ENCODE results near the gene UGT3A2.

The UGT3A2 gene

DNA sequence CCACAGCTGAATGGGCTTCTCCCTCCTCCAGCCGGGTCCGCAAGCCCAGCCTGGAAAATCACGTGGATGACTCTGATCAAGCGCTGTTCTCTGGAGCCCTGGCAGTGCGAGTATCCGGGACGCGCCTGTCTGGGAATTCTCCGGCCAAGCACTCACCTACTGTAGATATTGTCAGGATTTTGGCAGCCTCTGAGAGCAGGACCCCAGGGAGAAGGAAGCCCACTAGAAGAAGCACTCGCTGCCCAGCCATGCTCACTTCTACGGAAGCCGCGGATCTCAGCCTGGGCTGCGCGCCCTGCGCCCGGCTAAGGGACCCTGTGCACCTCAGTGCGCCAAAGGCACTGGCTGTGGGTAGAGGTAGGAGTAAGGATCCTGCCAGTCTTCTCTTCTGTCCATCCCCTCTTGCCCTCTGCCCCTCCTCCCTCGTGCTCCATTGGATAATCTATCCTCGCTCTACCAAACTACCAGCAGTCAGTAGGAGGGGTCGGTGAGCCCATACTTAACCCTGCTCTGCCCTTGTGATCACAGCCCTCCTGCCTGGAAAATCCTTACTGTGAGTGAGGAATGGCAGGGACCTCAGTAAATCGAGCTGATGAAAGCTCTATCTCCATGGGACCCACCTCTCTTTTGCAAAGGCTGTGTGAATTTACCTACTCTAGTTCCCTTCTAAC lies at the start of gene UGT3A2:
UGT3A2 (minus strand) TSS at position 343 of the 671 bp plus-strand sequence; CDS start at position 250, 93 bp downstream.
- DNase-seq (ENCODE audit: low spot score) = no peak

GRCh38 chr5:36111238-36111637 lies 44.6 kb upstream of the UGT3A2 start:
- no peak for DNase-seq (ENCODE audit: low spot score)

DNA sequence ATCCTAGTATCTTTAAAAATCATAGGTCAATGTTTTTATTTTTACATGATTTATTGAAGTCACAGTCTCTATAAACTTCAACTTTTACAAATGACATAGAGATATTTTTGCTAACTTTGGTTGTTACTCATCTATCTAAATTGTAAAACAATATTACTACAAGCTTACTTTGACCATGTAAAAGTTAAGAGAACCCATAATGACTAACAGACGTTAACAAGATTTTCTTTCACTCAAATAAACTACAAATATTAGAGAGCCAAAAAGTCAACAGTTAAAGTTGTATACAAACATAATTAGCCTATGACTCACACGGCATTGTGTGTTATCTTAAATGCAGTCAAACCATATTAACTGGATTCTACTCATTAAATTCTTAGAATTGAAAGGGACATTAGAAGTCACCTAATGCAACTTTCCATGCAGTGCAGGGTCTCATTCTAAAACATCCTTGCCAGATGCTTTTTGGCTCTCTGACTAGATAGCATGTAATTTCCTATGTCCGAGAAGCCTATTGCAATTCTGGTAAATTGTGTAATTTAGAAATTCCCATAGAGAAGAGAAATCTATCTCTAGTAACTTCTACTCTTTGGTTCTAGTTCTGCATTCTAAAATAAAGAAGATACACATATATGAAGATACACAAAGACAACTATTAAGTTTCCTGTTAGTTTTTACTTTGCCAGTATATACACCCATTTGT lies 42.2 kb upstream of the UGT3A2 start:
- DNase-seq (ENCODE audit: low spot score) = no peak

DNA sequence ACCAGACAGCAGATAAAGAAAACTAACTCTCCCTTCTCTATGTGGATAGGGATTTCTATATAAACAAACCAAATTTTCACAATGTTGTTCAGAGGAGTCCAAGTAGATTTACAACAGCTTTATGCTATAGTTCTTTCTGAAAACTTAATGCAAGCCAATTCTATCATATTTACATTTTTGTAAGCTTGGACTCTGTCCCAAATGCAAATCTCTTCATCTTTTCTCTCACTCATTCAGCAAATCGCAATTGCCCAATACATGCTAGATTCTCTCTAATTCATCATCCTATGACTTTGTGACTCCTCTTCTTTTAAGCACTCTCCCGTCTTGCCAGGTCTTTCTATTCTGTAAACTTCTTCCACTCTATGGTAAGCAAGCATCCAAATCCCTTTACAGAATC lies 39.1 kb upstream of the UGT3A2 start:
- DNase-seq (ENCODE audit: low spot score) = no peak

- no peak for DNase-seq (ENCODE audit: low spot score)
Measured at GRCh38 chr5:36099748-36100147, 33.1 kb upstream of the UGT3A2 start.

DNA sequence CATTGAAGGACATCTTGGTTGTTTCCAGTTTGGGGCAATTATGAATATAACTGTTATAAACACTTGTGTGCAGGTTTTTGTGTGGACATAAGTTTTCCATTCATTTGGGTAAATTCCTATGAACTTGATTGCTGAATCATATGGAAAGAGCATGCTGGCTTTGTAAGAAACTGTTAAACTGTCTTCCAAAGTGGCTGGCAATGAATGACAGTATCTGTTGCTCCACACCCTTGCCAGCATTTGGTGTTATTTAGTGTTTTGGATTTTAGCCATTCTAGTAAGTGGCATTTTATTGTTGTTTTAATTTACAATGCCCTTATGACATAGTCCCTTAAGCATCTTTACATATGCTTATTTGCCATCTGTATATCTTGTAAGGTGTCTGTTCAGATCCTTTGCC lies 29.8 kb upstream of the UGT3A2 start:
- no peak for DNase-seq (ENCODE audit: low spot score)

GRCh38 chr5:36089989-36090388 lies 23.3 kb upstream of the UGT3A2 start:
- peak; percentile 37 for DNase-seq (ENCODE audit: low spot score)

- DNase-seq (ENCODE audit: low spot score) = peak; percentile 39
Measured at GRCh38 chr5:36079200-36079781, 12.6 kb upstream of the UGT3A2 start.

DNA sequence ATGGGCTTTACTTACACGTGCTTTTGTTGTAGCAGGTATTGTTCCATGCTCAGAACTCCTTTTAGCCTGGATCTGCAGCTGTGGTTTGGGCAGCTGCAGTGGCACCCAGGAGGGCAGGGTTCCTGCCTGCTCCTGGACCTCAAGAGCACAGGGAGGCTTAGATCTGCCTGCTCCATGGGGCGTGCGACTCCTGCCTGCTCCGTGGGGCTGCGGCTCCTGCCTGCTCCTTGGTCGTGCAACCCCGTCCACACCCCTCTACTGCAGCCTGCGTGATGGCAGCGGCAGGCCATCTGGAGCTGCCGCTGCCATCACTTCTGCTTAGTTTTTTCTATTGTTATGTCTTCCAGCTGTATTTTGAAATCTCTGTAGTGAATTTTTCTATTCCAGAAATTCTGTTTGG lies 11.7 kb upstream of the UGT3A2 start:
- DNase-seq (ENCODE audit: low spot score) = no peak

DNA sequence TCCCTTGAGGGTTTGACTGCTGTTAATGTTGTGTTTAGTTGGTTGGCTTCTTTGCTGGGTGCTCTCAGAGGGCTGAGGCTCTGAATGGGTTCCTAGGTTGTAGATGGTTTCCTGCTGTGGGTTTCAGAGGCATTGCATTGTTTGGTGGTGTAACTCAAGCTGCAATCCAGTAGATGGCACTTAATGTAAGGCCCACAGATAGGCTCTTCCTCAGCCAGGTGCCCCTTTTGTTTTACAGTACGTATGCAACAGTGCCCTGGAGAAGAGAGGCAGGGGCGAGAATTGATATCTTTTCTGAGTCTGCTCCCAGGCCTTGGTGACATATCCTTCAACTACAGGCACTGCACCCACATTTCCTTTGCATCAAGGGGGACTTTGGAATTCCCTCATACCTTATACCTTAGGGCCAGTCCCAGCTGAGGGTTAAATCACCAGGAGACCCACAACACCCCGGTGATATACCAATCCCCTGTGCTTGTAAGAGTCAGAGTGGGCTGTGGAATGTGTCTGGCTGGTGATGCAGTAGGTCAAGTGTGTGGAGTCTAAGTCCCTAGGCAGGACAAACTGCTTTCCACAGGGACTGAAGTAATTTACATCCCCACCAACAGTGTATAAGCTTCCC lies 7.0 kb upstream of the UGT3A2 start:
- DNase-seq (ENCODE audit: low spot score) = no peak

GRCh38 chr5:36070687-36071571 lies 4.2 kb upstream of the UGT3A2 start:
- DNase-seq (ENCODE audit: low spot score) = no peak

- no peak for DNase-seq (ENCODE audit: low spot score)
Measured at GRCh38 chr5:36068751-36069281, 2.1 kb upstream of the UGT3A2 start.

DNA sequence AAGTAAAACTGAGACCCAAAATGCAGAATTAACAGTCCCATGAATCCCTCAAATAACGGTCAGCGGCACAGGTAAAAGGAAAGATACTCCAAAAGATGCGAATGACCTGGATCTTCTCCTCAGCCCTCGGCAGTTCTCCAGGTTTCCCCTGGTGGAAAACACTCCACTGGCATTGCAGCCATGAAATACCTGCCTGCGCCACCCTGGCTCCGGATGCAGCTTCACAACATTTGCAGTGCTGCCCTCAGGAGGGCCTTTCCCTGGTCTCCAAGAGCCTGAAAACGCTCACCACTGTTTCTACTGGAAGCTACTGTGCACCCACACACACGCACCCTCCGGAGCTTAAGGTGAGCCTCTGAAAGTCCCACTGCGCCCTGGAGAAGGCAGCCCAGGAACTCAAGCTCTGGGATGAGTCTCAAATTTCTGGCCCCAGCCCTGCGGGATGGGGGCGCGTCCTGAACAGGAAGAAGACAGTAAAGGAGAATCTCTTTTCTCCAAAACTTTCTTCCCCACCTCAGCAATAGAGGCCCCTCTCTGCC lies 612 bp downstream of the UGT3A2 start:
- DNase-seq (ENCODE audit: low spot score) = no peak

DNA sequence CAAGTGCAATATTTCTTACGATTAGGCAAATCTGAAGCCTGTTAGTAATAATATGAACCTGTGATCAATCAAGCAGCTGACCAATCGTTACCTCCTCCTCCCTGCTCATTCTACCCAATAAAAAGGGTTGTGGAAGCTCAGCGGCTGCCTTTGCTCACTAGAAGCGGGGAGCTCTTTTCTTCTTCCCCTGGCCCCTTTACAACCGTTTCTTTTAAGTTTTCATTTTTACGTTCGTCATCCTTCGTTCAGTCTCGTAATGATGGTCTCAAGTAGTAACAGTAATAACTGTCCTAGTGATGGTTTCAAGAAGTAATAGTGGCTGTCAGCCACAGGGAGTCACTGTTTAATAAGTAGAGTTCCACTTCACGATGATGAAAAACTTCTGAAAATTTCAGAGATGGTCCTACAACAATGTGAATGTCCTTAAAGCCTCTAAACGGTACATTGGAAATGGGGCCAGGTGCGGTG lies 6.2 kb downstream of the UGT3A2 start:
- DNase-seq (ENCODE audit: low spot score) = no peak

DNA sequence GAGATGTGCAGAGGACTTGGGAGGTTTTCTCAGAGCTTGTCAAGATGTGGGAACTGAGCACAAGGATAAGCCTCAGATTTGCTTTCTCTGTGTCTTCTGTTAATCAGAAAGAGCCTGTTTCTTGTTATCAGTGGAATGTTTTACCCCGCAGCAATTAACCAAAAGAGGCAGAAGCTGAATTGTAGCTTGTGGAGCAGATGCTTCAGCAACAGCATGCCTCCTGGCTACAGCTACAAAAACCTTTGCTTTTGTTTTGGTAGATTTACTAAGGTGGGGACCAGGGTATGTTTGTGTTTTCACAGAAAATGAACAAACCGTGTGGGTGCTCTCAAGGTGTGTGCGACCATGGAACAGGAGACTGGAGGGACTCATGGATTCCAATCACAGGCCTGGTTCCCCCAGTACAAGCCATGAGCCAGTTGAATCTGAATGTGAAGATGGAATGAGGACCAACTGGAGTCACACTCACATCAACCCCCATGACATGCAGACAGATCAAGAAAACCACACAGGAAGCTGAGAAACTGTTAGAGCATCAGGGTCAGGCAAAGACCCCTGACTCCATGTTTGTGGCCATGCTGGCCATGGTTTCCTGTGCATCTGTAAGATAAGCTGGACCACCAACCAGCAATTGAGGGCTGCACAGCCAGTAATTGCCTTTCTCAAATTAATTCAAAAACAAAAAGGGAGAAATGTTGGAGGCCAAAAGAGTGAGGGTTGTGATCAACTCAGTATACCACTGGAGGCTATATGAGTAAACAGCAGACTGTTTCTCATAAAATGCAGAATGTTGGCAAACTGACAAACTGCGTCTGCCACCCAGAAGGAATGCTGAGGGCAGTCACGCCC lies 6.9 kb downstream of the UGT3A2 start:
- no peak for DNase-seq (ENCODE audit: low spot score)

- DNase-seq (ENCODE audit: low spot score) = no peak
Measured at GRCh38 chr5:36058776-36059175, 7.9 kb downstream of the UGT3A2 start.

GRCh38 chr5:36057386-36057785 lies 9.3 kb downstream of the UGT3A2 start:
- DNase-seq (ENCODE audit: low spot score) = no peak

DNA sequence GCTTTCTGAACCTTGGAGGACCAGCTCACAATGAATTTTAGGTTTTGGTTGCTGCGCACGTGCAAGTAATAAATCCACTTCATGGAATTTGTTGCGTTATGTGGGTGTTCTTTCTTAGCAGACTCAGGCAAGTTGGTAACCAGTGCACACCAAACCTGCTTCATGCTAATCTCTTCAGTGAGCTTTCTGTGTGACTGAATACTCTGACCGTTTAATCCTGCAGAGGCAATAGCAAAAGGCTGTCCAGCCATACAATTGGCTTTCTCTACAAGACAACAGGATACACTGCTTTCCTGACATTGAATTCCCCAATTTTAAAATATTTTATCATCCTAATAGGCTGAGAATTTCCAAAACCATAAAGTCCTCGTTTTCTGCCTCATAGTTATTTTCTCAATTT lies 10.3 kb downstream of the UGT3A2 start:
- DNase-seq (ENCODE audit: low spot score) = no peak

GRCh38 chr5:36055984-36056383 lies 10.7 kb downstream of the UGT3A2 start:
- DNase-seq (ENCODE audit: low spot score) = no peak

GRCh38 chr5:36054647-36055046 lies 12.0 kb downstream of the UGT3A2 start:
- no peak for DNase-seq (ENCODE audit: low spot score)

All from kidney capillary endothelial cell (primary cell).